Urothelium cell line (cell line): Measurements from ENCODE around the gene NPAS3.

Experiments used
- DNase-seq: peaks from one replicate; pipeline ENCODE4 v3.0.0; 2011; ENCODE audit warnings: low spot score, mixed read lengths
- FAIRE-seq: peaks from 2 replicates; lab custom pipeline; 2011; peaks lifted over from hg19 to GRCh38; lab: Jason Lieb, UNC

The NPAS3 gene

DNA sequence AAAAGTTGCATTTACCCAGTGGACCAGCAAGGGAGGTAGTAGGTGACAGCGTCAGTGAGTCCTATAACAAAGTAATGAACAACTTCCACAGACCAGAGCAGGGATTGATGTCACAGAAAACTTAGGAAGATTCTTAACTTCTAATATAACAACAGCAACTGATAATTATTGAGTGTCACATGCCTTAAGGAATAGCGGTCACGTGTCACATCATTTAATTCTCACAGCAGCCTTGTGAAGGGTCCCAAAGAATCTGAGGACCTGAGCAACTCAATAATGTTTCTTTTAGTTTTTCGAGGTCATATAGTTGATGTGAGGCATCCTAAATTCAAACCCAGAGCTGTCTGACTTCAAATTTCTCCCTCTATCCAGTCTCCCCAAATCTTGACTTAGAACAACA, 590.0 kb downstream of the NPAS3 start:
- no peak for FAIRE-seq
- DNase-seq: no peak

DNA sequence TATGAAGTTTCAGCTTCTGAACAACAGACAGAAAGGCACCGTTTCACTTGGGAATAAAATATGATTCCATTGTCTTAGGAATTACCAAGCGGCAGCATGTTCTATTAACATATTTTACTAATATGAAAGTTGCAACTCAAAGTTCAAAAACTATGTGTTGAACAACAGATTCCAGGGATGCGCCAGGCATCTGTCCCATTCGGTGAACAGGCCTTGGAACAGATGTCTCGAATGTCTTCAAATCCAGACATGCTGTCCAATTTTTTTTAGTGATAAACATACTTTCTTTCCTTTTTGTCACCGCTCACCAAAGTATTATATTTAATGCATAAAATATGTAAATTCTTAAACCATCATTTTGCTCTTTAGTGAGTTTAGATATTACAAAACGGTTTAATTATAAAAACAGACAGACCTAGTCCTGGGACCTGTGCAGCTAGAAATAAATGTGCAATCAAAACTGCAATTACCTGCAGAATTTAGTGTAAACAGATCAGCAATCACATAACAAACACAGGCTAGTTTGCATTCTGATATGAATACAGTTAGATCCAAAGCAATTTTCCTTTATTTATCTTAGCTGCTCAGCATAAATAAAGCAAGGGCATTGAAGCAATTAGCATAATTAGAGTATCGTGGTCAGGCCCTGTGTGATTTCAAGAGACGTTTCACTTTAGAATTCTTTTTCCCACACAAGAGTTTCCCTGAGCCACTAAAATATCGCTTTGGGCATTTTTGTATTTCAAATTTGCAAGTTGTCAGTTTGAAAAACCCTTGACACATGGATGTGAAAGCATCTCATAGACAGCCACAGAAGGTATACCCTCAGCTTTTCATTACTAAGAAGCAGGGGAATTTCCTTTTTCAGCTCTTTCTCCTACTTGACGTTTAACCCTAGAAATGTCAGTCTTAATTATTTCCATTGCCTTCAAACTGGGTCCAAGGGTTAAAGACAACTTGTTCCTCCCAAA, 591.4 kb downstream of the NPAS3 start:
- DNase-seq (no peak), FAIRE-seq (no peak)

DNA sequence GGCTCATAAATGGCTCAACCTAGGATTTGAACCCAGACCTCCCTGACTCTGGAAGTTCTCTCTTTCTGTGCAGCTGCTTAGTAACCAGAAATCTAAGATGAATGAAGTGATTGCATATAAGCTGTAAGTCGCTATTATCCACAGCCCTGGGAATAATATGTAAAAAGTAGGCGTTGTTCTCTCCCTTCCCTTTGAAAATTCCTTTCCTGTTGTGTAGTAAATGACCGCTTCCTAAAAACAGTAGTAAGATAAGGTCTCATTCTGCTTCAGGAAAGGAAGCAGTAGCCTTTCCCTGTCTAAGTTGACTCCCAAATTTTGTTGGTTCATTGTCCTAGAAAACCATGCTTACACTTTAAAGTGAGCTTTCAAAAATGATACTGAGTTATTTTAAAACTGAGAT, 593.9 kb downstream of the NPAS3 start:
- no peak for FAIRE-seq
- no peak for DNase-seq

DNA sequence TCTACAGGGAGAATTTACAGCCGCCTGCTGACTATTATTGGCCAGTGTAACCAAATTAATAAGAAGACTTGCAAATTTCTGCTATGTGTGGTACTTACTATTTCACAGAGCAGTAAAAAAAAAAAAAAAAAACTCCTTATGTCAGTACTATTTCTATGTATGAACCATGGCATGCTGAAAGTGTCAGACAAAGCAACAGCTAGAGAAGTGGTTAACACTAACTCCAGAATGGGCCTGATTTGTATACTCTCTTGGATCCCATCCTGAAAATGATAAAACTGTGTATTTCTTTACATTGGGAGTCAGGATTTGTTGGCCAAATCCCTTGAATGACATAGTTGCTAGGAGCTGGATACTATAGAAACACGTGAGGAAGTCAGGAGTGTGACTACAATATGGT, 595.4 kb downstream of the NPAS3 start:
- DNase-seq (no peak), FAIRE-seq (no peak)

DNA sequence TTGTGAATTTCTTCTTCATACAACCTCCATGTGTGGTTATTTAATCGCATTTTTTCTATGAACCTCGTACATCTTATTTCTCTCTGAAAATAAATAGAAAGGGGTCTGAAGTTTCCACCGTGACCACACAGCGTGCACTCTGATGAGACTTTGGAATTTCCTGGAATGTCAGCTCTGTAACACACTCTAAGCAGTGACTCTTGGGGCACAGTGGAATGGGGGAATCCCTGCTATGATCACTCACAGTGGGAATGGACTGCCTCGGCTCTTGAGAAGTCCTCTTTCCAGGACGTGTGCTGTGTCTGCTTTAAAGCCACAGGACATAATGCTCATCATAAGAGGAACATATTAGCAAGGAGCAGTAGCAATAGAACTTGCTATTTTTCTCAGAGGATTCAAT, 596.0 kb downstream of the NPAS3 start:
- FAIRE-seq (no peak), DNase-seq (no peak)

DNA sequence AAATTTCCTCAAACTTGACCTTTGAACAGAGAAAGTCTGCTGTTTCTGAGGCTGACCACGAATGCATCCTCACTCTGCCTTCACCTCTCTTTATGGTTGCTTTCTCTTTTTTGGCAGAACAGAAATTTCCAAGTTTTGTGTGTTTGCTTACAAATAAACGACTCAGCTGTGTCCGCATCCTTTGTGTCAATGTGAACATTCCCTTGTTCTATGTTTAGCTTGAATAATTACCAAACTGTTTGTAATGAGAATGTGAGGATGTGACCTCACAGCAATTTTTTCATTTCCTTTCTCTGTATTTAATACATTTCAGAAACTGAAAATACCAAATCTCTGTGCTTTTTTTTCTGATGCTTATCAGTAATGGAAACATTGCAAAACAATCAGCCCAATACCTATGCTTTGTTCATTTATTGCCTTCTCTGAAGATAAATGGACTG, 601.3 kb downstream of the NPAS3 start:
- no peak for DNase-seq
- FAIRE-seq: no peak

DNA sequence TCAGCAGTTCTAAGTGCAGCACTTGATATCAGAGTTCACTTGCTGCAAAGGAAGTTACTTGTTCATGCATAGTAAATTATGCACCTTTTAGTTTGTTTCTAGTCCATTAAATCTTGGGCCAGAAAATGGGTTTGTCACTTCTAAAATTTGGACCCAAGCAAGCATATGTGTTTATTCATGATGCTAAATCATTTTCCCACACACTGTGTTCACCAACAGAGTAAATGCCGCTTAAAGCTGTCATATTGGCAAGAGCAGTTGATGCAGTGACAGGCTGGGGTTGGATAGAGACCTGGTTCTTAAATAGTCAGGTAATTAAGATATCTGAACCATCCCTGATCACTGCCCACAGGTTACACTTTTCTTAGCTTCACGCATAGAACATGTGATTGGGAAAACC, 602.5 kb downstream of the NPAS3 start:
- FAIRE-seq (no peak), DNase-seq (no peak)

DNA sequence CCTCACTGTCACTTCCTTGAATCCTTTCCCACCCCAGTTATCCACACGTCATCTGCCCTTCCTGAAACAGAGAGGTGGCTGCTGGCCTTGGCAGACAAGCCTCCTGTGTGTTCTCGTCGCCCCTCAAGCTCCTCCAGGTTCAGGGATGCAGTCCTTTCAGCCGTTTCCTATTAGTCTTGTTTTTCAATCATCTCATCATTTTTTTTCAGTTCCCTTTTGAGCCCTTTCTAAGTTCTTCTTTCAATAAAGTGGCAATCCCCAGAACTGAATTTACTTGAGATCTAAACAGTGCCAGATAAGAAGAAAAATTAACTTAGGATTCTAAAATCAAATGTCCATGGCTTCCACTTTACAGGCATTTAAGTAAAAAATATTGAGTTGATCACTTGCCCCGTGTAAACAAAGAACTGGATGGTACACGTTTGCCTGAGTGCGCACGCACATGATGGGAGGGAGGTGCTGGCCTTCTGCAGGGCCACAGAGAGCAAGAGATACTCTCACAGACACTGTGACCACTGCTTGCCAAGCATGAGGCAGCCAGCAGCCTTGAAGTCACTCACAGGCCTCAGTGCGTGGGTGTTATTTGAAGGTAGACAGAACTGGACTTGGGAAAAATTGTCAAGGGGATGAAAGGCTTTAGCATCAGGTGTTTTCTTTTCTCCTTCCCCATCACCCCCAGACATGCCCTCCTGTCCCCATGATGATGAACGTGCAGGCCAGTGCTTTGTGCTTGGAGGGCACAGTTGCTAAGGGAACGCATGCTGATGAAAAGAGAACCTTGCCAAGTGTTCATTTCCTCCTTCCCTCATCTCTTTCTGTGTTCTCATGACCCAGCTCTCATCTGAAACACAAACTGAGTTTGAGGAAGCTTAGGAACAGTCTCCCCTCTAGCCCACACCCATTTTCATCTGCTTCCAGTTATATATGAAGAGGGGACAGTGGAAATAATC, 603.9 kb downstream of the NPAS3 start:
- DNase-seq: no peak
- no peak for FAIRE-seq

DNA sequence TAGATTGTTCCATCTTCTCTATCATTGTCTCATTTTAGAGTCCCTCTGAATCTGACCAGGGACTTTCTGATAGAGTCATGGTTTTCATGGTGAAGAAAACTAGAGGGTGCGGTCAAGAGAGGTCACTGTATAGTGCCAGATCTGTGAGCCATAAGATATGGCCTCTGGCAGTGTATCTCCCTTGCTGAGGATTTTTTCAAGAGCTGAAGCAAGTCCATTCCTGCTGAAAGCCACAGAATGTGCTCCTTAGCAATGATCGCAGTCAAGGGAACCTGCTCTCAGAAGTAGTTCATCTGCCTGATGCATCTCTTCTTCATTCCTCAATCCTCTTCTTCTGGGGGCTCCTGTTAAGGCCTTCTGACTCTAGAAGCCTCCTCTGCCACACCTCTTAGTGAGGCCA, 607.0 kb downstream of the NPAS3 start:
- DNase-seq (no peak), FAIRE-seq (no peak)

DNA sequence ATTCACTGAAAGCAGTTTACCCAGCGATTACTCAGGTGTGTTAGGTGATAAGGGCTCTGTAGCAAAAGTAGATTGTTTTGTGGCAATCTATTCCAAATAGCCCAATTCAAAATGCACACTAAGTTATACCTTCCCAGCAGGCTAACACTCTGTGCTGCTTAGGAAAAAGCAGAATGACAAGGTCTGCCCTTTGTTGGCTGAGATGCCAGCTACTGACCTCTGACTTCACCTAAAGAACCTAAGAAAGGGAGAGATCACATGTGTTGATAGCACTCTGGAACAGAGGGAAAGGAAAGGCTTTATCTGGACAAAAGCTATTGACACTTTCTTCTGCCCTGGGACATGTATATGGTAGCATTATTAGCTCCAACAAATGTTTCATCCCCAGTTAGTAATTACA, 609.9 kb downstream of the NPAS3 start:
- FAIRE-seq: no peak

DNA sequence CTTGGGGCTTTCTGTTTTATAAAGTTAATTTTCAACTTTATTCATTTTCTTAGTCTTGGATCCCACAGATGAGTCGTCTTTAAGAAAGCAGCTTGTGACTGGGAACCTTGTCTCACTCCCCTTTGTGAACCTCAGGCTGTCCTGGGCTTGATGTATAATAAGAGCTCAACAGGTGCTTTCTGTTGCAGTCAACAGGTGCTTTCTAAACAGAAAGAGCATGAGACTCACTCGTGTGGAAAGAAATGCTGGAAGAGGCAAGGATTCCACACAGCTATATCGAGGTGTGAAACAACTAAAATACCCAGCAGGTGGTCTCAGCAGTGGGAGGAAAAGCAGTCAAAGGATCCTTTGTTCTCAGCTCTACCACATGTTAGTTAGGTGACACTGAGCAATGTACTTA, 613.3 kb downstream of the NPAS3 start:
- no peak for FAIRE-seq
- no peak for DNase-seq

More for the DNA sequence above, 609.9 kb downstream of the NPAS3 start:
- DNase-seq: no peak

DNA sequence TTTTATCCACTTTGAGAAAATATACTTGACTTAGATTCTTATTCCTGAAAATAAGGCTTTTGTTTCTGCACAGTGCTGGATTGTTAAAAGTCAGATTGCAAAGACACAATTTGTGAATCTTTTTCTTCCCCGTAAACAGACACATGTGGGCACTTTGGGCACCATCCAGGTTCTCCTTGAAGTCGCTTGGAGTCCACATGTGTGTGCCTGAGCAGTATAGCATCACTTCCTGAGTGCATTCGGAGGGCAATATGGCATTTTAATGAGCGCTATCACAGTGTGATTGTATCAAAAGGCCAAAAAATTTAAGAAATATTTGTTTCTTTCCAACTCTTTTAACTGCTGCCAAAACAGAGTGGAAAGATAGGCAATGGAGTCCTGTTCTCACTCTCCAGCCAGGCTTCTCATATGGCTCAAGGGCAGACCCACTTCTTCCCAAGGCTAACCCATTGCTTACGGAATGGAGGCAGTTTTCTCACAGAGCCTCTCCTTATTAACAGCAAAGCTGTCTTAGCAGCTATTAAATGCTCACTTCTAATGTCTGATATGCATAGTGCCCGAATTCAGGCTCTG, 615.1 kb downstream of the NPAS3 start:
- FAIRE-seq: no peak

DNA sequence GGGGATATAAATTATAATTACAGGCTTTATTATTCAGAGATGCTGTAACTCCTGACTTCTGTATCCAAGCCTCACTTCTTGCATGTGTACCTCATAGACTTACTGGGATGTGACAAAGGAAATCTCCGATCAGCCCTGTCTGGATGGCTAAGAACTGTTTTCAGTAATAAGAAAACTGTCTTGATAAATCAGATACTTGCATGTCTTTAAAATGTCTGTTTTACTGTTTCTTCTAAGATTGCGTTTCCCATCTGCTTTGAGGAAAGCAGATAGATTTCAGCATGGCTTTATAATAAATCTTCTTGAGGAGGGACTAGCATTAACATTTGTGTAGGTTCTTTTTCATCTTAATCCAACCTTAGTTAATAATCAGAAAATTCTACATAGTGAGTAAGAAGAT, 616.3 kb downstream of the NPAS3 start:
- FAIRE-seq (no peak), DNase-seq (no peak)

More for the DNA sequence above, 615.1 kb downstream of the NPAS3 start:
- no peak for DNase-seq

DNA sequence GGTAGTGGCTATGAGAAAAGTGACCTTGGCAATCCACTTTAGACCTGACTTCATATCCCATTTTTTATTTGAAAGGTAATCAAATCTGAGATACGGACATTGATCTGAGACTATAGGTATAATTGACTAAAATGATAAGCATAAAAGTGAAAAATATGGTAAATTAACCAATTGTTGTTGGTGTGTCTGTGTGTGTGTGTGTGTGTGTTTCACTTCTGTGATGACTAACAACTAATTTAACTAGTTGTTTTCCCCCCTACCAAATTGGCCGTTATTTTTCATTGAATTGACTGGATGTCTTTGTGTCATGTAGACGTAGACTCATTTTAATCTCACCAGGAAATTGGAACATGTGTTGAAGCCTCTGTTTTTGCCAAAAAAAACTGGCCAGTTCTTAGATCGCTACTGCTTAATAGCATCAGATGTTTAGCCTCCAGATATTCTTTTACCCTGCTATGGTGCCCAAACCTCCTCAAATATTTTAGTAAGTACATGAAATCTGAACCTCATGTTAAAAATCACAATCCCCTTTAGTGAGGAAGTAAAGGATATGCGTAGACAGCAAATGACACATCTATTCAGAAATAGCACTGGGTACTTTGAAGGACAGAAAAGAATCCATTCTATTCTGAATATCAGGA, 617.2 kb downstream of the NPAS3 start:
- no peak for DNase-seq
- no peak for FAIRE-seq

DNA sequence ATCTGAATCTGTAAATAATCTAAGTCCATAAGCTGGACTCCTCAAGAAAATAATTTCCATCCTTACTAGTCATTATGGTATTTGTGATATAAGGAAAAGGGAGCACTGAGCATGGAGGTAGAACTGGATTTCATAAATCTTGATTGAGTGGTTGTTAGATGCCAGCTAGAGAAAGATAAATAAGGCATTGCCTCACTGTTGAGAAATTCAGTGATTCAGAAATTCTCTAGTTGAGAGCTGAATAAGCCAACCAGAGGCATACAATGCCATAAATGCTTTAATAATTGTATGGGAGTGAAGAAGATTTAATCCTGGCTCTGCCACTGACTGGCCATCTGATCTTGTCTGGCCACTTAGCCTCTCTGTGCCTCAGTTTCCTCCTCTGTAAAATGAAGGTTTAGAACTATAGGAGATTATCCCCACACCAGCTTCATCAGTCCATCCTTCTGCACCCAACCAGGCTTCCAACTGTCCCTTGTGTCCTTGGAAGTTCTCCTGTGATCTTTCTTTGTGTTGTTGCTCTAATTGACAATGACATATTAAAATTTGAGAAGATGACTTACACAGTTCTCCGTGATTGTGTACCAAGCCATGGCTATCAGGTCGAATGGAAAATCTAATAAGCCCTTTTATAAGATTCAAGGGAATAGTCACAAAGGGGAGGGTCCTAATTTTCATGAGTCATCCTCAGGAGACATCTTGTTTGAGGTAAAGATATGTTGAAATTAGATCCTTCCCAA, 617.9 kb downstream of the NPAS3 start:
- FAIRE-seq (no peak), DNase-seq (no peak)

DNA sequence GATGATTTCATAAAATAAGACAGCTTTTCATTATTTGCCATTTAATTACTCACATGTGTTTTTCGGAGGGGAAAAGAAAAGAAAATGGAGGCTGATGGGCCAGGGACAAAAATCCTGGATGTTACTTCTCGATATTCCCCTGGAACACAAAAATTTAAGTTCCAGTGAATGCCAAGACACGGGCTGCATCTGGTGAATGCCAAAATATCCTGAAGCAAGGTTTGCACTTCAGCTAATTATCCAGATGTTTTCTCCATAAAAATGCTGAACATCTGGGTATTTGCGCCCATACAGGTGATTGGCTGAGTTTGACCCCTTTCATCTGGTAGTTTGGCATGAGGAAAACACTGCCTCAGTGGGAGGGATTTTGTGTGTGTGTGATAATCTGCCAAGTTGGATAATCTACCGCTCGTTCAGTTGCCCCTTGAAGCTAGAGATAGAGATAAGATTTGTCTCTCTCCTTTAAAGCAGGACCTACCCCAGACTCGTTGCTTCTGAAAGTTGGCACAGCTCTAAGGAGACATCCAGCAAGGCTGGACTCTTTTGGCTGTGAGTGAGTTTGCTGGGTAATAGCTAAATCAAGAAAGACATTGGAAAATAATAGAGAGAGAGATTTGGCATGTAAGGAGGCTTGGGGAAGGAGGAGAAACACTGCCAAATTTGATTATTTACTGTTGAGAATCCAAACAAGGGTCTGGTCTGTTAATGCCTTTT, 622.2 kb downstream of the NPAS3 start:
- FAIRE-seq: no peak
- no peak for DNase-seq

DNA sequence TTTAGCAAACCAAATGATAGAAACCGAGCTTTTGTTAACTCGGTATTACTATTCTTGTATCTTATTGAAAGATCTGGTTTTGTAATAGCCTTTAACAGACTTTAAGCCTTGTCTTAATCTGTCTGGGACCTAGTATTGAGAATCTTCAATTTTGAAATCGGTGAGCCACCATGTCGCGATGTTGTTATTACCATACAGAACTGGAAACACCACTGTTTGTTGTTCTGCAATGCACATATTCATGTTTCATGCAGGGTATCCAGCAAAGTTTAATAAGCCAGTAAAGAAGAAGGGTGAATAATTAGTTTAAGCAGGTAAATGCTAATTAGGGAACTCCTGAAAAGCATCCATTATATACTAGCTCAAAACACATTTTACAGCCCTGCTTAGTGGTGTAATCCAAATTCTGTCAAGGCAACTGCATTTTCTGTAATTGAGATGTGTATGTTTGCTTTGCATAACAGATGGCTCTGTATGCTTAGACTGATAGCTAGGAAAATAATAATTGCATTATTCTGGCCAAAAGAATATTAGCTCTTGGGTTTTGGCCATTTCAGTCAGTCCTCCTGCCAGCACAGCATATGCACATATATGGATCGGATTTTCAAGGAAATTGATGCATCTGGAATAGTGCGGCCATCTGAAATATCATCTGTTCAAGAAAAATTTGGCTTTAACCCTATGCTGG, 623.0 kb downstream of the NPAS3 start:
- FAIRE-seq (no peak), DNase-seq (no peak)

DNA sequence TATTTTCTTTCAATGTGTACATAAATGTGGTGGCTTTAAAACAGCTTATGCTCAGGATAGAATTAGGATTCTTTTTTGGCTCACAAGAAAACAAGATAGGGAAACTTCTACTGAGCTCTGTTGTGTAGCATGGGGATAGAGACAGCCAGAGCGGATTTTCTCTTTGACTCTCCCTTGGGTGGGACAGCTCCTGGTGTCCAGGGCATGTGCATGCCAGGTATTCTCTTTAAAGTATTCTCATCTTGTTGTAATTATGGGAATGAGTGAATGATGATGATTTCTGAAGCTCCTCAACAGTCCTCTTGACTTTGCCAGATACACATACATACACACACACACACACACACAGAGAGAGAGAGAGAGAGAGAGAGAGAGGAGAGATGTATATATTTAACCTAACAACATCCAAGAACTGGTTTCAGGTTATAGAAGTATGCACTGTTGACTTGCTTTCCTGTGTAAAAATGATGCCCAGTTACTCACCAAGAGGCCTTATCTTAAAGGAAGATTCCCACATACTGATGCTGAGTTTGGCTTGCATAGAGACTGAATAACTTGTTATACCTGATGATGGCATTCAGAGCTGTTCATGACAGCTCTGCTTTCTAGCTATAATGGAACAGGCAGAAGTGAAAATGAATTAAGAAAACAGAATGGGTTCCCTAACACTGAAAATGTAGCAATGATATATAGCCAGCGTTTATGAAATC, 624.7 kb downstream of the NPAS3 start:
- FAIRE-seq: no peak

More for the DNA sequence above, 624.7 kb downstream of the NPAS3 start:
- DNase-seq: no peak
